ENCODE measurements around the gene PTPRT. TPM values are rescaled to one million over a fixed set of nuclear protein-coding genes. Genes with fewer than 3 reads are reported as not detected.

PTPRT gene
- total RNA-seq, 2 experiments from 2014 or later: not detected

DNA sequence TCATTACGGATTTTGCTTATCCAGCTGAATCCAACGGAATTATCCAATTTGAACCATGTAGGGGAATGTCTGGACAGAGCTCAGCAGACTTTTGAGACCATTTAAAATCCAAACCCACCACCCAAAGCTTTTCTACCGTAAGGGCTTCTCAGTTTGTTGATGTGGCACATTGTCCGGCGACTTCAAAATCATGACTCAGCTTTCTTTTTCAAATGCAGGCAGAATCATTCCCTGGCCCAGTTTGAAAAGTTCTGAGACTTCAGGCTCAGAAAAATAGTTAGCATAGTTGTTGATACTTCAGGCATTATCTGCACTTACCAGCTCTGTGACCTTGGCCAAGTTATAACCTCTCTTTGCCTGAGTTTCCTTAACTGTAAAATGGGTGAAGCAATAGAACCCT is 182.2 kb downstream of the PTPRT start:
- H3K27ac Mint-ChIP-seq: no peak overlapping the region
- no peaks in the 10 kb centered on the region for H3K36me3 Mint-ChIP-seq (ENCODE audit: low read depth)
- H3K4me3 Mint-ChIP-seq: no peak overlapping the region
- DNase-seq: no peak
- H3K27me3 Mint-ChIP-seq: no peaks in the 10 kb centered on the region
- CTCF ChIA-PET: no interaction called here
- no peak for ATAC-seq
- TF ChIP-seq, protein P1, sequence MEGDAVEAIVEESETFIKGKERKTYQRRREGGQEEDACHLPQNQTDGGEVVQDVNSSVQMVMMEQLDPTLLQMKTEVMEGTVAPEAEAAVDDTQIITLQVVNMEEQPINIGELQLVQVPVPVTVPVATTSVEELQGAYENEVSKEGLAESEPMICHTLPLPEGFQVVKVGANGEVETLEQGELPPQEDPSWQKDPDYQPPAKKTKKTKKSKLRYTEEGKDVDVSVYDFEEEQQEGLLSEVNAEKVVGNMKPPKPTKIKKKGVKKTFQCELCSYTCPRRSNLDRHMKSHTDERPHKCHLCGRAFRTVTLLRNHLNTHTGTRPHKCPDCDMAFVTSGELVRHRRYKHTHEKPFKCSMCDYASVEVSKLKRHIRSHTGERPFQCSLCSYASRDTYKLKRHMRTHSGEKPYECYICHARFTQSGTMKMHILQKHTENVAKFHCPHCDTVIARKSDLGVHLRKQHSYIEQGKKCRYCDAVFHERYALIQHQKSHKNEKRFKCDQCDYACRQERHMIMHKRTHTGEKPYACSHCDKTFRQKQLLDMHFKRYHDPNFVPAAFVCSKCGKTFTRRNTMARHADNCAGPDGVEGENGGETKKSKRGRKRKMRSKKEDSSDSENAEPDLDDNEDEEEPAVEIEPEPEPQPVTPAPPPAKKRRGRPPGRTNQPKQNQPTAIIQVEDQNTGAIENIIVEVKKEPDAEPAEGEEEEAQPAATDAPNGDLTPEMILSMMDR (IDR thresholded peaks at IDR 0.05): no peak
- POLR2A ChIA-PET: no interaction called here
- intact Hi-C loops (cut with micrococcal nuclease): no loop called here
- no peaks in the 10 kb centered on the region for H3K9me3 Mint-ChIP-seq
- H3K4me1 Mint-ChIP-seq (ENCODE audit: low read depth): no peaks in the 10 kb centered on the region

DNA sequence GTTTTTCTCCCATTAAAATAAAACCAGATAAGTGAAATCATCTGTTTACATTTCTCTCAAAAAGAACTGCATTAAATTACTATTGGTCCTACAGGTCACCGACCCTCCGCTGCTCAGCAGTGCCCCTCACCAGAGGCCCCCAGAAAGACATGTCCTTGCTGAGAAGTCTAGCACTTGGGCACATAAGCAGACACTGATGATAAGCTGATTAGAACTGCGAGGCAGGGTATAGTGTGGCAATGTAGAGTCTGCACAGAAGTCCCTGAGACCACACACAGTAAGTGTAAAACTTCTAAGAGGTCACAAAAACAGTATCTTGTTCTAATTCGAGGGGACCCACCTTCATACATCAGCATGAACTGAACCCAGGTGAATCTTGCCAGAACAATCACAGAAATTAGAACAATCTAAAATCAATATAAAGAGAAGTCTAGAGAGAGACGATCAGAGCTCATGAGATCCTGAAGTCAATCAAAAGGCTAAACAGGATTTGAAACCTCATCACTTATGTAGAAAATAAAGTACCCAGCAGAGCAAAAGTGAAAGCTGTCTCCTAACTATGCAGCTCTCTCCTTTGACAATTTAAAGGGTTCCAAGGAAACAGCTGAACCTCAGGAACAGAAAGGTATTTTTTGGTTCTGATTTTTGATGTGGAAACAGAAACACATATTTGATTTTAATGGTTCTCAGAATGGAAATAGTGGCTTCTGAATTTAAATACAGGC is 182.9 kb downstream of the PTPRT start:
- DNase-seq (no peak), ATAC-seq (no peak)
- intact Hi-C loops (cut with micrococcal nuclease): no loop called here
- H3K4me3 Mint-ChIP-seq: no peak overlapping the region
- no peaks in the 10 kb centered on the region for H3K36me3 Mint-ChIP-seq (ENCODE audit: low read depth)
- no peaks in the 10 kb centered on the region for H3K4me1 Mint-ChIP-seq (ENCODE audit: low read depth)
- POLR2A ChIA-PET: no interaction called here
- H3K9me3 Mint-ChIP-seq: no peaks in the 10 kb centered on the region
- H3K27me3 Mint-ChIP-seq: no peaks in the 10 kb centered on the region
- no peak overlapping the region for H3K27ac Mint-ChIP-seq
- CTCF ChIA-PET: no interaction called here
- TF ChIP-seq, protein P1 (IDR thresholded peaks at IDR 0.05): no peak

DNA sequence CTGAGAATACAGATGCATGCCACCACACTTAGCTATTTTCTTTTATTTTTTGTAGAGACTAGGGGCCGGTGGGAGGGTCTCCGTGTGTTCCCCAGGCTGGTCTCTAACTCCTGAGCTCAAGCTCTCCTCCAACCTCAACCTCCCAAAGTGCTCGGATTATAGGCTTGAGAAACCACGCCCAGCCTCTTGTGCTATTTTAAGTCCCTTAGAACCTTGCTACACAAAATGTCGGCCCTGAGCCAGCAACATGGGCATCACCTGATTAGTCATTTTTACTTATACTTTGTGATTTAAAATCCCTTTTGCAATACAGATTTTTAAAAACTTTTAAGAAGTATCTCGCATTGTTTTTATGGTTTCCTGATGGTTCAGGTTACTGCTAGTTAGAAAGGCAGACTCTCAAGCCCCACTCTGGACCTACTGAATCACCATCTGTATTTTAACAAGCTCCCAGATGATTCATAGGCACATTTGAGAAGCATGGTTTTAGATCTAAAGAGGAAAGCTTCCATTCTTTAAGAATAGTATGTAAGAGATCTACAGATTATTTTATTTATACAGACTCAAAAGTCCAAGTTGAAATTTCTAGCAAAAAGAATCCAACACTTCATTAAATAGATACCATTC is 186.3 kb downstream of the PTPRT start:
- CTCF ChIA-PET: no interaction called here
- TF ChIP-seq, protein P1 (IDR thresholded peaks at IDR 0.05): no peak
- no peak overlapping the region for H3K27ac Mint-ChIP-seq
- intact Hi-C loops (cut with micrococcal nuclease): no loop called here
- DNase-seq: no peak
- H3K9me3 Mint-ChIP-seq: peaks cover 1% of the 10 kb centered on the region
- ATAC-seq: no peak
- no peak overlapping the region for H3K4me3 Mint-ChIP-seq
- H3K27me3 Mint-ChIP-seq: no peaks in the 10 kb centered on the region
- no peaks in the 10 kb centered on the region for H3K36me3 Mint-ChIP-seq (ENCODE audit: low read depth)
- no peaks in the 10 kb centered on the region for H3K4me1 Mint-ChIP-seq (ENCODE audit: low read depth)
- POLR2A ChIA-PET: no interaction called here

DNA sequence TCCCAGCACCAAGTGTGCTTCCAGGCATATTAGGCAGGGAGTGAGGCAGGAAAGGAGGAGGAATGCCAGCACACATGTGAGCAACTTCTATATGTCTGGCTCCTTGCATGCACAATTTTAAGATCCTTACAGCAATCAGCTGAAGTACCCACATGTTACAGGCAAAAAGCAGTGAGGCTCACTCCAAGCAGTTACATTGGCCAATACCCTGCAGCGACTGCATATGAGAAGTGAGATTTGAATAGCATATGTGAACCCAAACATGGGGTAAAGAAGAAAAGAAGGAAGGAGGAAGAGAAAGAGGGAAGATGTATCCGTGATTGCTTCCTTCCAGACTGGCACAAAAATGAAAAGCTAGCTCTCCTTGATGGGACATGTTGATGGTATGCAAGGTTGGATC is 193.6 kb downstream of the PTPRT start:
- no peak overlapping the region for H3K4me3 Mint-ChIP-seq
- DNase-seq (no peak), ATAC-seq (no peak)
- no peaks in the 10 kb centered on the region for H3K4me1 Mint-ChIP-seq (ENCODE audit: low read depth)
- H3K27ac Mint-ChIP-seq: no peak overlapping the region
- CTCF ChIA-PET: no interaction called here
- intact Hi-C loops (cut with micrococcal nuclease): no loop called here
- TF ChIP-seq, protein P1 (IDR thresholded peaks at IDR 0.05): no peak
- H3K27me3 Mint-ChIP-seq: no peaks in the 10 kb centered on the region
- H3K36me3 Mint-ChIP-seq (ENCODE audit: low read depth): no peaks in the 10 kb centered on the region
- H3K9me3 Mint-ChIP-seq: peaks cover 3% of the 10 kb centered on the region
- POLR2A ChIA-PET: interaction anchor here (0.6 kb wide), 1 partner anchor 1528 kb away, joined by 3 read pairs; no protein-coding TSS in a partner anchor

DNA sequence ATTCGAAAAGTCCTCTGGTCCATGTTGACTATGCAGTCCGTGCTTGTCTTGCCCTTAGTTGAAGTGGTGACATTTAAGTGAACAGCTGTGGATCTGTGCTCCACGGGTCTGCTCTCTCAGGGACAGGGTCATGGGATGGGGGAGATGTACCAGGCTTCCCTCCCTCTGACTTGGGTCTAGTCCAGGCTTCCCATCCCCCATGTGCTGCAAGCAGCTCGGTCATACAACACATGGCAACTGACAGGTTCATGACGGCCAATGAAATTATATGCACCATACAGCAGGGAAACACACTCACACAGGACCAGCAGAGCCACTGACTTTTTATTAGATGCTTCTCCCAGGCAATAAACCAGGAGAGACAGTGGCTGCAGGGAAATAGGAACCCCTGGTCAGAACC is 201.4 kb downstream of the PTPRT start:
- ChIA-PET CTCF (no interaction called here), POLR2A (no interaction called here)
- Mint-ChIP-seq H3K9me3 (no peaks in the 10 kb centered on the region), H3K27ac (no peak overlapping the region), H3K4me1 (ENCODE audit: low read depth) (no peaks in the 10 kb centered on the region), H3K36me3 (ENCODE audit: low read depth) (no peaks in the 10 kb centered on the region), H3K27me3 (no peaks in the 10 kb centered on the region), H3K4me3 (no peak overlapping the region)
- intact Hi-C loops (cut with micrococcal nuclease): no loop called here
- no peak for DNase-seq
- ATAC-seq: no peak
- TF ChIP-seq, protein P1 (IDR thresholded peaks at IDR 0.05): no peak

All from activated CD8-positive, alpha-beta T cell treated with anti-CD3 and anti-CD28 coated beads for 36 hours (primary cell).